ENCODE measurements around the gene RHO. TPM values are rescaled to one million over a fixed set of nuclear protein-coding genes. Genes with fewer than 3 reads are reported as not detected.

Gene RHO
- total and polyA plus RNA-seq, 10 of the 15 experiments (the other 5 are each of a cell fraction or from before 2014, with no cell fraction given) = not detected

DNA sequence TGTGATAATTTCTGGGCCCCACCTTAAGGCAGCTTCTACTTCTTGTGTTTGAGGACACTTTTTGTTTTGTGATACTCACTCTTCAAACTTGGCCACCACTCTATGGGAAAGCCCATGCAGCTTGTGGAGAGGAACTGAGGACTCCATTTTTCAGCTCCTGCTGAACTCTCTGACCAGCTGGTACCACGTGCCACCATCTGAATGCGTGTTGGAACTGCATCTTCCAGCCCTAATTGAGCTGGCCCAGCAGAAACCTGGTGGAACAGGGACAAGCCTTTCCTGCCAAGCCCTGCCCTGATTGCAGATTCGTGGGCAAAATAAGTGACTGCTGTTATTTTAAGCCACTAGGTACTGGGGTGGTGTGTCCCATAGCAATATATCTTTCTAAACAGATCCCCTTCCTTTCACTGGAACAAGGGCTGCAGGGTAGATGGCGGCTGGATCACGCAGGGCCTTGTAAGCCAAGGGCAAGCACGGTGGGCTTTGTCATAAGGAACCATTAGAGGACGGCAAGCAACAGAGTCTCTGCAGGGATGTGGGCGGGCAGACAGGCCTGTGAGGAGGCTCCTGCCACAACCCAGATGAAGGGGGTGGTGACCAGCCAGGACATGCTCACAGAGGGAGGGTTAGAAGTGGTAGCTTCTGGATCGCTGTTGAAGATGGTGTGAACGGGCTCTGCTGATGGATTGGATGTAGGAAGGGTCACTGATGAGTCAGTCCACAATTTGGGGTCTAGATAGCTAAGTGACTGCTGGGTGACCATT, 24.0 kb downstream of the RHO start:
- H3K27me3 ChIP-seq (replicated peaks in 1 of 2; ENCODE audit: control insufficient read depth in 2 of 2, insufficient read depth in 2 of 2, low read length in 1 of 2) = peaks cover 2 to 7% of the 10 kb centered on the region in 2 experiments; a peak in 3 of 4 replicates
- no peak overlapping the region for H3K4me3 ChIP-seq
- no peak for FAIRE-seq
- intact Hi-C loops (cut with micrococcal nuclease; ENCODE audit: unreplicated experiment) (no loop called here), in situ Hi-C loops (cut with MboI) (no loop called here)
- WGBS (ENCODE audit: insufficient coverage, insufficient replicate concordance, low lambda C conversion rate, missing lambda C conversion rate) = 32% methylated on average over 10 of the region's 10 CpGs
- no TSS peak for BruUV-seq (replicated peaks)
- no peaks in the 10 kb centered on the region for H4K20me1 ChIP-seq (ENCODE audit: control insufficient read depth, insufficient read depth)
- no peak overlapping the region for H3K27ac ChIP-seq (ENCODE audit: control insufficient read depth, insufficient read depth)
- SMC1A ChIA-PET (ENCODE audit: uncharacterized antibody, unreplicated experiment) = interaction anchor here (0.9 kb wide), 1 partner anchor 60 kb away, joined by 3 read pairs; no protein-coding TSS in a partner anchor
- CTCF ChIA-PET = interaction anchor here (1.1 to 3.9 kb wide), 2 partner anchors 62 to 94 kb away, joined by 3 to 15 read pairs; no protein-coding TSS in a partner anchor
- POLR2A ChIA-PET = no interaction called here
- H3K4me2 ChIP-seq (ENCODE audit: control insufficient read depth, insufficient read depth) = no peak overlapping the region
- H3K4me1 ChIP-seq (ENCODE audit: control insufficient read depth, insufficient read depth, low read length) = no peaks in the 10 kb centered on the region
- no peaks in the 10 kb centered on the region for H3K79me2 ChIP-seq (ENCODE audit: control insufficient read depth, insufficient read depth, low read length)
- H2AFZ ChIP-seq (ENCODE audit: control insufficient read depth, low read depth, low read length) = no peak overlapping the region
- ATAC-seq = no peak
- no peak for DNase-seq (ENCODE audit: low read depth, low spot score)
- H3K36me3 ChIP-seq (ENCODE audit: control insufficient read depth in 2 of 2, insufficient read depth in 2 of 2, low read length in 1 of 2) = no peaks in the 10 kb centered on the region
- H3K9me3 ChIP-seq (replicated peaks; ENCODE audit: control insufficient read depth, insufficient read depth, low read length) = no peaks in the 10 kb centered on the region
- H3K9ac ChIP-seq (ENCODE audit: control insufficient read depth, insufficient read depth, low read length) = no peak overlapping the region
- RAD21 ChIA-PET (ENCODE audit: unreplicated experiment) = interaction anchor here (2.1 kb wide), 2 partner anchors 59 to 62 kb away, joined by 6 to 8 read pairs; no protein-coding TSS in a partner anchor
- TF ChIP-seq, protein P1, sequence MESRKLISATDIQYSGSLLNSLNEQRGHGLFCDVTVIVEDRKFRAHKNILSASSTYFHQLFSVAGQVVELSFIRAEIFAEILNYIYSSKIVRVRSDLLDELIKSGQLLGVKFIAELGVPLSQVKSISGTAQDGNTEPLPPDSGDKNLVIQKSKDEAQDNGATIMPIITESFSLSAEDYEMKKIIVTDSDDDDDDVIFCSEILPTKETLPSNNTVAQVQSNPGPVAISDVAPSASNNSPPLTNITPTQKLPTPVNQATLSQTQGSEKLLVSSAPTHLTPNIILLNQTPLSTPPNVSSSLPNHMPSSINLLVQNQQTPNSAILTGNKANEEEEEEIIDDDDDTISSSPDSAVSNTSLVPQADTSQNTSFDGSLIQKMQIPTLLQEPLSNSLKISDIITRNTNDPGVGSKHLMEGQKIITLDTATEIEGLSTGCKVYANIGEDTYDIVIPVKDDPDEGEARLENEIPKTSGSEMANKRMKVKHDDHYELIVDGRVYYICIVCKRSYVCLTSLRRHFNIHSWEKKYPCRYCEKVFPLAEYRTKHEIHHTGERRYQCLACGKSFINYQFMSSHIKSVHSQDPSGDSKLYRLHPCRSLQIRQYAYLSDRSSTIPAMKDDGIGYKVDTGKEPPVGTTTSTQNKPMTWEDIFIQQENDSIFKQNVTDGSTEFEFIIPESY (IDR thresholded peaks at IDR 0.05) = no peak
- TF ChIP-seq ZNF24 (IDR thresholded peaks at IDR 0.05) (no peak), SP1 (IDR thresholded peaks at IDR 0.05; ENCODE audit: low read depth, low read length) (no peak), FOS (IDR thresholded peaks at IDR 0.05; ENCODE audit: borderline replicate concordance, extremely low read depth, insufficient read length) (no peak), ESRRA (IDR thresholded peaks at IDR 0.05; ENCODE audit: low read length) (no peak)
- TF ChIP-seq, protein P2, sequence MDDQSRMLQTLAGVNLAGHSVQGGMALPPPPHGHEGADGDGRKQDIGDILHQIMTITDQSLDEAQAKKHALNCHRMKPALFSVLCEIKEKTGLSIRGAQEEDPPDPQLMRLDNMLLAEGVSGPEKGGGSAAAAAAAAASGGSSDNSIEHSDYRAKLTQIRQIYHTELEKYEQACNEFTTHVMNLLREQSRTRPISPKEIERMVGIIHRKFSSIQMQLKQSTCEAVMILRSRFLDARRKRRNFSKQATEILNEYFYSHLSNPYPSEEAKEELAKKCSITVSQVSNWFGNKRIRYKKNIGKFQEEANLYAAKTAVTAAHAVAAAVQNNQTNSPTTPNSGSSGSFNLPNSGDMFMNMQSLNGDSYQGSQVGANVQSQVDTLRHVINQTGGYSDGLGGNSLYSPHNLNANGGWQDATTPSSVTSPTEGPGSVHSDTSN (IDR thresholded peaks at IDR 0.05; ENCODE audit: insufficient replicate concordance, low read depth, low read length) = no peak
- TF ChIP-seq, protein P3, sequence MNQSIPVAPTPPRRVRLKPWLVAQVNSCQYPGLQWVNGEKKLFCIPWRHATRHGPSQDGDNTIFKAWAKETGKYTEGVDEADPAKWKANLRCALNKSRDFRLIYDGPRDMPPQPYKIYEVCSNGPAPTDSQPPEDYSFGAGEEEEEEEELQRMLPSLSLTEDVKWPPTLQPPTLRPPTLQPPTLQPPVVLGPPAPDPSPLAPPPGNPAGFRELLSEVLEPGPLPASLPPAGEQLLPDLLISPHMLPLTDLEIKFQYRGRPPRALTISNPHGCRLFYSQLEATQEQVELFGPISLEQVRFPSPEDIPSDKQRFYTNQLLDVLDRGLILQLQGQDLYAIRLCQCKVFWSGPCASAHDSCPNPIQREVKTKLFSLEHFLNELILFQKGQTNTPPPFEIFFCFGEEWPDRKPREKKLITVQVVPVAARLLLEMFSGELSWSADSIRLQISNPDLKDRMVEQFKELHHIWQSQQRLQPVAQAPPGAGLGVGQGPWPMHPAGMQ (IDR thresholded peaks at IDR 0.05; ENCODE audit: borderline replicate concordance) = no peak
- TF ChIP-seq, protein P4, sequence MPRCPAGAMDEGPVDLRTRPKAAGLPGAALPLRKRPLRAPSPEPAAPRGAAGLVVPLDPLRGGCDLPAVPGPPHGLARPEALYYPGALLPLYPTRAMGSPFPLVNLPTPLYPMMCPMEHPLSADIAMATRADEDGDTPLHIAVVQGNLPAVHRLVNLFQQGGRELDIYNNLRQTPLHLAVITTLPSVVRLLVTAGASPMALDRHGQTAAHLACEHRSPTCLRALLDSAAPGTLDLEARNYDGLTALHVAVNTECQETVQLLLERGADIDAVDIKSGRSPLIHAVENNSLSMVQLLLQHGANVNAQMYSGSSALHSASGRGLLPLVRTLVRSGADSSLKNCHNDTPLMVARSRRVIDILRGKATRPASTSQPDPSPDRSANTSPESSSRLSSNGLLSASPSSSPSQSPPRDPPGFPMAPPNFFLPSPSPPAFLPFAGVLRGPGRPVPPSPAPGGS (IDR thresholded peaks at IDR 0.05; ENCODE audit: borderline replicate concordance, insufficient read depth, low read depth, low read length, poor library complexity, severe bottlenecking) = no peak
- TF ChIP-seq, protein P5, sequence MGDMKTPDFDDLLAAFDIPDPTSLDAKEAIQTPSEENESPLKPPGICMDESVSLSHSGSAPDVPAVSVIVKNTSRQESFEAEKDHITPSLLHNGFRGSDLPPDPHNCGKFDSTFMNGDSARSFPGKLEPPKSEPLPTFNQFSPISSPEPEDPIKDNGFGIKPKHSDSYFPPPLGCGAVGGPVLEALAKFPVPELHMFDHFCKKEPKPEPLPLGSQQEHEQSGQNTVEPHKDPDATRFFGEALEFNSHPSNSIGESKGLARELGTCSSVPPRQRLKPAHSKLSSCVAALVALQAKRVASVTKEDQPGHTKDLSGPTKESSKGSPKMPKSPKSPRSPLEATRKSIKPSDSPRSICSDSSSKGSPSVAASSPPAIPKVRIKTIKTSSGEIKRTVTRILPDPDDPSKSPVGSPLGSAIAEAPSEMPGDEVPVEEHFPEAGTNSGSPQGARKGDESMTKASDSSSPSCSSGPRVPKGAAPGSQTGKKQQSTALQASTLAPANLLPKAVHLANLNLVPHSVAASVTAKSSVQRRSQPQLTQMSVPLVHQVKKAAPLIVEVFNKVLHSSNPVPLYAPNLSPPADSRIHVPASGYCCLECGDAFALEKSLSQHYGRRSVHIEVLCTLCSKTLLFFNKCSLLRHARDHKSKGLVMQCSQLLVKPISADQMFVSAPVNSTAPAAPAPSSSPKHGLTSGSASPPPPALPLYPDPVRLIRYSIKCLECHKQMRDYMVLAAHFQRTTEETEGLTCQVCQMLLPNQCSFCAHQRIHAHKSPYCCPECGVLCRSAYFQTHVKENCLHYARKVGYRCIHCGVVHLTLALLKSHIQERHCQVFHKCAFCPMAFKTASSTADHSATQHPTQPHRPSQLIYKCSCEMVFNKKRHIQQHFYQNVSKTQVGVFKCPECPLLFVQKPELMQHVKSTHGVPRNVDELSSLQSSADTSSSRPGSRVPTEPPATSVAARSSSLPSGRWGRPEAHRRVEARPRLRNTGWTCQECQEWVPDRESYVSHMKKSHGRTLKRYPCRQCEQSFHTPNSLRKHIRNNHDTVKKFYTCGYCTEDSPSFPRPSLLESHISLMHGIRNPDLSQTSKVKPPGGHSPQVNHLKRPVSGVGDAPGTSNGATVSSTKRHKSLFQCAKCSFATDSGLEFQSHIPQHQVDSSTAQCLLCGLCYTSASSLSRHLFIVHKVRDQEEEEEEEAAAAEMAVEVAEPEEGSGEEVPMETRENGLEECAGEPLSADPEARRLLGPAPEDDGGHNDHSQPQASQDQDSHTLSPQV (IDR thresholded peaks at IDR 0.05) = no peak
- TF ChIP-seq, protein P6, sequence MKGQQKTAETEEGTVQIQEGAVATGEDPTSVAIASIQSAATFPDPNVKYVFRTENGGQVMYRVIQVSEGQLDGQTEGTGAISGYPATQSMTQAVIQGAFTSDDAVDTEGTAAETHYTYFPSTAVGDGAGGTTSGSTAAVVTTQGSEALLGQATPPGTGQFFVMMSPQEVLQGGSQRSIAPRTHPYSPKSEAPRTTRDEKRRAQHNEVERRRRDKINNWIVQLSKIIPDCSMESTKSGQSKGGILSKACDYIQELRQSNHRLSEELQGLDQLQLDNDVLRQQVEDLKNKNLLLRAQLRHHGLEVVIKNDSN (IDR thresholded peaks at IDR 0.05; ENCODE audit: borderline replicate concordance, extremely low read length, insufficient read depth, low read depth, low read length) = no peak

All from GM12878 (cell line).